ENCODE measurements around the gene RTL1.

The RTL1 gene

DNA sequence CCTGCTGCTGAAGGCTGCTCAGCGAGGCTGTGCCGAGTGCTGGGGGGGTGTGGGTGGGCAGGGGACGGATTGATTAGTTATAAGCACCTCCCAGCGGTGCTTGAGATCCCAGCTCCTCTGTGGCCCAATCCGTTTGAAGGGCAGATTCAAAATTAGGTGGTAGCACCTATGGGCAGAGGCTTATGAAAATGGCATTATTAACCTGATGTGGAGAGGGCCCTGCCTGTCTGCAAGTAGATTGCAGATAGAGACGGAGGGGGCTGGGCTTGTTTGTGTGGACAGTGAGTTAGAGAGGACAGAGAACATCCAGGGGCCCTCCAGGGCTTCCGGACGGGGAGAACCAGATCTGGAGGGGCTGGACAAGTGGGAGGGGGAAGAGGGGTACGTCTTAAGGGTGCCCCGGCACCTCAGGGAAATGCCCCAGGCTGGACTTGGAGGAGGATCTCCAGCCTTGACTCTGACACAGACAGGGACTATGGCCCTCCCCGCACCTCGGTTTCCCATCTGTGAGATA is at the start of gene RTL1:
RTL1 (minus strand) TSS at position 51 of the 514 bp plus-strand sequence. CDS start 18,934 bp downstream, outside the sequence.
- DNase-seq (ENCODE audit: low read depth), result no peak

DNA sequence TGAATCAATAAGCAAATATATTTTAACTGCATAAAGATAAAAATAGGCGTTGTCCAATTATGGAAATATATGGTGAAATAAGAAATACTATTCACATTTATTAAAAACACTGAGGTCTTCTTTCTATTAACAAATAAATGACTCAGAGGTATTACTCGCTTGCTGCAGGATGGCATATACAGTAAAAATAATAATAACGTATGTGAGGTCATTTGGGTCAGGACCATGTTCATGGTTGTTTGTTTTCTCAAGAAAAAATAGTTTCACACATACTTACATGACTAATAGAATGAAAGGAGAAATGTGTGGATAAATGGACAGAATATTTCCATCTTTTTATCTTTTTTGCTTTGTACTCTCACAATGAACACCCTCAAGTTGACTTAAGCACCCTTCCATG is 46.5 kb upstream of the RTL1 start:
- no peak for DNase-seq (ENCODE audit: low read depth)

DNA sequence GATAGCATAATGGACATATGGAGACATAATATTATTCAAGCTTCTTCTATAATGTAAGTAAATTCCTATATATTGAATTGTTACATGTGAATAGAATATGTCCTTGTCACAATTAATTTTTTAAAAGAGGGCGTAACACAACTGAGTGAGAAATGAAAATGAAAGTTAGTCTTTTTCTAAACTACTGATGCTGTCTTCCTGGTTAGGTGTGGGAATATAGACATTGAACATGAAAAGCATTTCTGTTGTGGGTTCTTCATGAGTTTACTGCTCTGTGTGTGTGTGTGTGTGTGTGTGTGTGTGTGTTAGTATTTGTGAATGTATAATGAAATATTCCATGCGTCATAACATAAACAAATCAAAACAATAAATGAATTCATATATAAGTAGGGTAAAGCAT is 40.5 kb upstream of the RTL1 start:
- no peak for DNase-seq (ENCODE audit: low read depth)

DNA sequence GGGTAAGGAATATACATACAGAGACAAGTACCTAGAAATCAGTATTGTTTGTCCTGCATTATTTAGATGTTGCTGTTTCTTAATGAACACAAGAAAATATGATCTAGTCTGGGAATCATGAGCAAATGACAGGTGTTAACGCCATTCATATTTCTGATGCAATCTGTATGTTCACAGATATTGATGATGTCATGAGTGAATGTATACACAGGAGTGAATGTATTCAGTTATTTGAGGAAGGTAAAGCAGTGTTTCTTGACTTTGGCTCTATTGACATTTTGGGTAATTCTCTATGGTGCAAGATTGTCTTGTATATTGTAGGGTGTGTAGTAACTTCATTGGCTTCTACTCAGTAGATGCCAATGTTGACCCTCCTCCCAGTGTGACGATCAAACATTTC is 26.7 kb upstream of the RTL1 start:
- no peak for DNase-seq (ENCODE audit: low read depth)

DNA sequence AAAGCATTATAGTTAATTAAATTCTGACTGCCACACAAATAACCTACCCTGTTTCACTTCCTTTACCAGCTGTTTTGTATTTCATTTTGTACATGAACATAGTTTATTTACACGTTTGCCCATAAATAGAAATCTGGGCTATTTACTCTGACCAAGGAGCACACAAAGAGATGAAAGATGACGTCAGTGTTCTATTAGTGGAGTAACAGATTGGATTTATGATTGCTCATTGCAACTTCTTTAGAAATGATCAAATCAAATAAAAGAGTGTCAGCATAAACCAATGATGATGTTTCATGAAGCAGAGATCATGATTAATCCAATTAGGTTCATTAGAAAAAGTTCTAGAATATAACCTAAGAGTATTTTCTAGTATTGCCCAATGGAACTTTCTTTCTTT is 12.0 kb upstream of the RTL1 start:
- DNase-seq (ENCODE audit: low read depth), result no peak

DNA sequence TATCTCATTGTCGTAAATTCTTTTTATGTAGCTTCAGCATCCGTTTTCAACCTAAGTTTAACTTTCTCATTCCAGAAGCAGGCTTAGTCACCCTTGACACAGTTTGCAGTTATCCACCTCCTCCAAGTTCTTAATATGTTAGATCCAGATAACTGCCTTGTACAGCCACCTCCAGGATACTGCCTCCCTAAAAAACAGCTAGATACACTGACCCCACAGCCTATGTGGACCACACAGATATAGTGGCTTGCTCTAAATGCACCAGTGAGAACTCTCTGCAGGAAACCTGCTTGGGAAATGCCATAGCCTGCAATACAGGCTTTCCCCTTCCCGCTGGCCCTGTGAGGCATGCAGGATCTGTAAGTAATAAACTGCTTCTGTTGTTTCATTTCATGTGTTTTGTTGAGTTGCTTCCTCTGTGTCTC is 11.1 kb upstream of the RTL1 start:
- DNase-seq (ENCODE audit: low read depth), result no peak

DNA sequence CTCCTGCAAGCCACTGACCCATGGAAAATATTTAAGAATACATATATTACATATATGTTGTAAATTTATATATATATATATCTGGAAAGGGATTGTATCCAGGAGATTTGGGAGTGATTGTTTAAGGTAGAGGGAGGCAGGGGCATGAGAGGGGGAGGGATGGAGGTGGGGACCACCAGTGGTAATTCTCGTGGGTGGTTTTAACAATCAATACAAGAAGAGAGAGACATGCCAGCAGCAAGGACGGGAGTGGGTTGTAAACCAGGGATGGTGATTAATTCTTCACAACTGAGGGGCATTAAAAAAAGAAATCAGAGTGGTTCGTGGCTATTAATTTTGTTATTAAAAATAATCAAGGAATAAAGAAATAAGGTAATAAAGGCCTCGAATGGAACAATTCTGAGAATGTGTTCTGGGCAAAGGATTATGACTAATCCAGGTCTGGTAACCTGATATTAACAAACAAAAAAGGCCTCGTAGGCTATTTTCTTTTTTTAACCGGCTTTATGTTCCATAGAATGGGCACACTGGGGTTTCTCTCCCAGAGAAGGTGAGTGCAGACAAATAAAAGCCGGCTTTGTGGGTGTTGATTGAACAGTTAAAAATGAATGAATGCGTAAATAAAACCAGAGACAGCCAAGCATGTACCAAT is 8.3 kb upstream of the RTL1 start:
- DNase-seq (ENCODE audit: low read depth), result no peak

DNA sequence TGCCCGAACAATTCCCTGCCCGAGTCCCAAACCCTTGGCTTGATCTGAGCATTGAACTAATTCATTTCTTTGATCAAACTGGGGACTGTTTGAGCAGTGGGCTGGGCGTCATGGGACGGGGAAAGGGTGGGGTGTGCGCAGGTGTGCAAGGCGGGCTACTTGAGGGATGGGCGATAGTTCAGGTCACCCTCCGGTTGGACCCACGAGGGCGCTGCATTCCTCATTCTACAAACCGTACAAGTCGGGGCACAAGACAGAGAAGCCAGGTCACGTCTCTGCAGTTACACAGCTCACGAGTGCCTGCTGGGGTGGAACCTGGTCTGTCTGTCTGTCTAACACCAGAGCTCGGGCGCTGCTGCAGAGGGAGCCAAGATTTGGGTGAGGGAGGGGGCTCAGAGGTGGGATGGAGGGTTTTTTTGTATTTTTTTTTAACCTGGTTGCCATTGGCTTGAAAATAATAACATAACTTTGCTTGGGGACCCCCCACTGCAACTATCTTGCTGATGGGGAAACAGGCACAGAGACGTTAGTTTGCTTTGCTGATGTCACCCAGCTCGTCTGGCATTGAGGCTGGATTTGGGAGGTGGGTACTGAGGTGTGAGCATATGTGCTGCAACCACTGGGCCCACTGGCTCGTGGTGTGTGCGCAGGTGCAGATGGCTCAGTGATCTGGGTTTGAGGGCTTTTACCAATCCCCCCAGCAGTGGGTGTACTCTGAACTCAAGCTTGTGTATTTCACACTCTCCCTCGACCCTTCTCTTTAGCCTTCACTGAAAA is 7.6 kb upstream of the RTL1 start:
- no peak for DNase-seq (ENCODE audit: low read depth)

DNA sequence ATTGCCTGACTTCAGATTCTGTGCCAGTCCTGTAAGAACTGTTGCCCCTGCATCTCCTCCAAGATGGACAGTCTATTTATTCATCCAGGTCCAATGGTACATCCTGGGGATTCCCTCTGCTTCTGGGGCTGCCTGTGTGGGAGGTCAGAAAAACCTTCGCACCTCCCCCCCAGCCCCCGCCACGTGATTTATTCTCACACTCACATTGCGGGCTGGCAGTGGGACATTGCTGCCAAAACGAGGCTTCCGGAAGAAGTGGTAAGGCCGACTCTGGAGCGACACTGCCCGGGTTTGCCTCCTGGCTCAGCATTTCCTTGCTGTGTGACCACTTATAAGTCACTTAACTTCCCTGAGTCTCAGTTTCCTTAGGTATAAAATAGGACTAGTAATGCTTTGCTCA is 5.9 kb upstream of the RTL1 start:
- no peak for DNase-seq (ENCODE audit: low read depth)

DNA sequence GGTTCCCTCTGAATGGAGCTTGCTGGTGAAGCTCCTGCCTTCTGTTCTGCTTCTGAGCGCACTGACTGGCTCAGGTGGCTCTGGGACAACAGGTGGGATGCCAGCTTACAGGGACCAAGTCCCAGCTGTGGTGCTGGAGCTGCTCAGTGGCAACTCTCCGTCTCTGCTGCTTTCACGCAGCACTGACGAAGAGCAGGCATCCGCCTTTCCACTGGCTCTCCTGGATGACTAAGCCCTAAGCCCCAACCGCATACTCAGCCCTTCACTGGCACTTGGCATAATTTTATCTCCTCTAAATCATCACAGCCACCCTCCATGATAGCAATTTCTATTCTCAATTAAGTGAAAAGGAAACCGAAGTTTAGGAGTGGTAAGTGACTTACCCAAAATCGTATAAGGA is 3.7 kb upstream of the RTL1 start:
- no peak for DNase-seq (ENCODE audit: low read depth)

DNA sequence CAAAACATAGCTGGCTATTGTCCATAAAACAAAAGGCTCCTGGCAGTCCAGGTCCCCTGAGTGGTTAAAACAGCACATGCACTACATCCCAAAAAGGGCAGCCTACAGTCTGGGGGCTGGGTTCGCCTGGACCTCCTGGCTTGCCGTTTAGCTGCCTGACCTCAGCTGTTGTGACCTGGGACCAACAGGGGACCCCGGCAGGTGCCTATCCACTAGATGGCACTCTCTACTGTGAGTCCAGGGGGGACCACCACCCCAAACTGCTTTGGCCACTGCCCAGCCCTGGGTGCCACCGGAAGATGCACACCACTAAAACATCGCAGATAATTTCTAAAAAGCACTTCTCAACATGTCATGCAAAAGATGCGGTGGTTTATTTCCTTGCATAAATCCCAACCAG is 2.9 kb upstream of the RTL1 start:
- DNase-seq (ENCODE audit: low read depth), result no peak

DNA sequence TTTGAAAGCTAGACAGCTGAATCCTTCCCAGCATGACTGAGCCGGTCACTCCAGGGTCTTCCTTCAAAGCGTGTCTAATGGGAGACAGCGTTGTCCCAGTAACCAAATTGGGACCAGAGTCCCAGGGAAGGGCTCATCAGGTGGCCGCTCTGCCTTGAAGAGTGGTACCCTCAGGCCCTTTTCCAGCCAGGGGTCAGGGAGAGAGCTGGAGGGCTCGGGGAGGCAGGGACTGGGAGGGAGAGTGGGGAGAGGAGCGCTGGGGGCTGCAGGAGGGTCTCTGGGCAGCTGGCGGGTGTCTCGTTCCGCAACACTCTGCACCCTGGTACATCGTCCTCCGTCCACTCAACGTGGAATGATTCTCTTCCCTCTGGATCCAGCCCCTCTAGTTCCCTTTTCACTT is 1.6 kb upstream of the RTL1 start:
- no peak for DNase-seq (ENCODE audit: low read depth)

DNA sequence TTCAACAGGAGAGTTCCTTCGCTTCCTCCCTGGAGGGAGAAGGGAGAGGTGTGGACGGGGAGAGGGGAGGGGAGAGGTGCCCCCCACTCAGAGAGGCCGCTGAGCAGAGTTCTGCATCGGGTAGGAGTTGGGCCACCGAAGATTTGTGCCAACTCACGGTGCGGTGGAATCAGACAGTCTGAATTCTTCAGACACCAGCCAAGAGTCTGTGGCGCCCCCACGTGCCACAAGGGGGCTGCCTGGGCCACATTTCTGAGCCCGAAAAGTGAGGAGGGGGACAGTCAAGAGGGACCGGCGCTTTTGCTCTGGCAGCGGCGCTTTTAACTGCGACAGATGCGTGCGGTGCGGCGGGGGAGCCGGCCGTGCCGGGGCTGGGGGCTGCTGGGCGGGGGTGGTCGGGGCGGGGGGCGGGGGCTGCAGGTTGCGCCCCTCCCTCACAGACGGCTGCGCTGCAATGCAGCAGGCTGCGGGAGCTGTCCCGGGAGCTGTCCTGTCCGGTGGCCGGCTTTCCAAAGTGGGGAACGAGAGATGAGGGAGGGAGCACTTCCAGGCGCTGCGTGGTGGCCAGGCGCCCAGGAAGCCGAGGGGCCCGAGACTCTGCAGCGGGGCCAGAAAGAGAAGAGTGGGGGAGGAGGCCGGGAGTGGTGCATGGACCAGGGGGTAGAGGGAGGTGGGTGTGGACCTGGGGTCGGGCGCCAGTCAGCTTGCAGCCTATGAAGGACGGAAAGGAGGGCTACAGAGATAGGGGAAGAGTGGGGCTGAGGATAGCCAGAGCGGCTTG is 975 bp upstream of the RTL1 start:
- no peak for DNase-seq (ENCODE audit: low read depth)

DNA sequence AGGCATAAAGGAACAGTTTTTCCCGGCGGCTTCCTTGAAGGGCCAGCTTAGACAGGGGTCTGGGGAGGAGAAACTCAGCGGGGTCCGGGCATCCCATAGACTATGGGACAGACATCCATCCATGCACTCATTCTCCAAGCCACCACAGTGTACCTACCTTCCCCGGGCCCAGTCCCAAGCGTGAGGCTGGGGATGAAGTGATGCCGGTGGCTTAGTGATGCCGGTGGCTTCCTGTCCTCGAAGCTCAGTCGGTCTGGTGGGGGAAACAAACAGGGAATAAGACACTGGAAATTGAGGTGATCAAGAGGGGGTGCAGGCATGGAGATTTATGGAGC is 421 bp downstream of the RTL1 start:
- no peak for DNase-seq (ENCODE audit: low read depth)

DNA sequence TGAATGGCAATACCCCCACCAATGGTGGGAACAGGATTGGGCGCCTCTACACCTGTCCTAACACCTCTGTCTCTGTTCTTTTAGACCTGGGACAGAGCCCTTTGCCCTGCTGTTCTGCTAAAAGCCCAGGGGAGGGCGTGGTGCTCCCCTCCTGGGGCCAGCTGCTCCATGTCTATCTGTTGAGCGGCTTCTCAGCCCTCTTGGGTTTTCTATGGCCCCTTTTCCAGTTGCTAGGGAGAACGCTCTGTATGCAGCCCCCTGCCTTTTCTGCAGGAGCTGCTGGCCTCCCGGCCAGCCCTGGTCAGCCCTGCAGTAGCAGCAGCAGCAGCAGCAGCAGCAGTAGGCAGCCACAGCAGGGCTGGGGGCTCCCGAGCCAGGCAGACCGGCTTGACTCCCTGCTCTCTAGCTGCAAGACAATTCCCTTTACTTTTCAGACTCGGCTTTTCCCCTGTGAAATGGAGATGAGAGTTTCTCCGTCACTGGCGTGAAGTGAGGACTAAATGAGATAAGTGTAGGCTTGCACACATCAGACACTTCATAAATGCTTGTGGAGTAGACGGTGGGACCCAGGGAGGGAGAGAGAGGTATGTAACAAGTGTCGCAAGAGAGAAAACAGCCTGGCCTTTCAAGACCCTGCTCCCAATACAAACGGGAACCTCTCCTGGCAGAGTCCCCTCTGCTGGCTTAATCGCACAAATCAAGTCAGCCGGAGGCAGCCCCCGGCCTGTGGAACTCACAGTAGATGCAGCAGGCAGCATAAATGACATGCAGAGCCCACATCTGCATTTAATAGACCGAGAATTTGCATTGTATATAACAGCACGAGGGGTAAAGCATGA is 1.0 kb downstream of the RTL1 start:
- no peak for DNase-seq (ENCODE audit: low read depth)

DNA sequence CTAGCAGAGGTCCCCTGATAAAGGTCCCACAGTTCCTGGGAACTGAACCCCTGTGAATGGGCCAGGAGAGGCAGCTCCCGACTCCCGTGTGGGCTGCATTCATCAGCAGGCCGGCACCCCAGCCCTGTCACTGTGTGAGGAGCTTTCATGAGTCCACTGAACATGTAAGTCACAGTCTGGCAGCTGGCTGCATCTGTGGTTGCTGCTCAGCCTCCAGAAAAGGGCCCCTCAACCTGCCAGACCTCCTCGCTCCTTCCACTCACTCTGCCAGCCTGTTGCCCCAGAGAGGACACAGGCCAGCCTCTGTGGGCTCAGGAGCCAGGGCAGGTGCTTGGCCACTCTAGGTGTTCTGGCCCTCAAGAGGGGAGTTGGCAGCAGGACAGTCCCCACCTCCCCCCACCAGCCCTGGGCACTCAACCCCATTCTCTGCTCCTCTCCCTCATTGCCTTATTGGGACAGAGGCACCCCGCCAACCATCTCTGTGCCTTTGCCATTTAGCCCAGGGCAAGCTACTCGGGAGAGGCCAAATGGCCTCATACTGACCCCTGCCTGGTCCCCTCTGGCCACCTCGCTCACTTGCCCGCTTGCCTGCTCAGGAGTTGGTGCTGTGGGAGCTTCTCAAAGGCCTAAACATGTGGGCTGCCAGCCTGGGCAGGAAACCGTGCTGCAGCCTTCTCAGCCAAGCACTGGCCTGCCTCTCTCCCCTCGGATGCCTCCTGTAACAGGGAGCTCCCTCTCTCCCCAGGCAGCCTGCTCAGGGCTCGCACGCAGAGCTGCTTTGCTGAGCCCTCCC is 1.9 kb downstream of the RTL1 start:
- DNase-seq (ENCODE audit: low read depth), result peak; percentile 6

DNA sequence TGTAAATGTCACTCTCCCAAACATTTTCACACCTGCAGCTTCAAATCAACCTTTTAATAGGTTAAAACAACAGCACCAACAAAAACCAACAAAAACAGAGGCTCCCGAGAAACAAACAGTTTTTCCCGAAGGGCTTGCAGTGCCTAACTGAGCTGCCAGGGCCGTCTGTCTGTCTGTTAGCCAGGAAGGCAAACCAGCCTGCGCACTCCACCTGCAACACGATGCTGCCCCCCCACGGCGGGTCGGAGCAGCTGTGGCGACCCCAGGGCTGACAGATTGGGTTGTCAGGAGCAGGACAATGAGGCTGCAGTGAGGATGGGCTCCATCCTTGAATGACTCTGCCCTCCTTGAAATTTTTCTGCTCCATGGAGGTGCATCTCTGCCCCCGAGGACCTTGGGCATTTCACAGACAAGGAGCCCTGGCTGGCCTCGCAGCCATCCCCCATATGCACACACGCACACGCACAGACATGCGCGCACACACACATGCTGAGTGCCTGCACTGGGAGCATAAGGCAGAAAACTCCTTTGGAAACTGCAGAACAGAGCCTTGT is 2.6 kb downstream of the RTL1 start:
- peak; percentile 6 for DNase-seq (ENCODE audit: low read depth)

DNA sequence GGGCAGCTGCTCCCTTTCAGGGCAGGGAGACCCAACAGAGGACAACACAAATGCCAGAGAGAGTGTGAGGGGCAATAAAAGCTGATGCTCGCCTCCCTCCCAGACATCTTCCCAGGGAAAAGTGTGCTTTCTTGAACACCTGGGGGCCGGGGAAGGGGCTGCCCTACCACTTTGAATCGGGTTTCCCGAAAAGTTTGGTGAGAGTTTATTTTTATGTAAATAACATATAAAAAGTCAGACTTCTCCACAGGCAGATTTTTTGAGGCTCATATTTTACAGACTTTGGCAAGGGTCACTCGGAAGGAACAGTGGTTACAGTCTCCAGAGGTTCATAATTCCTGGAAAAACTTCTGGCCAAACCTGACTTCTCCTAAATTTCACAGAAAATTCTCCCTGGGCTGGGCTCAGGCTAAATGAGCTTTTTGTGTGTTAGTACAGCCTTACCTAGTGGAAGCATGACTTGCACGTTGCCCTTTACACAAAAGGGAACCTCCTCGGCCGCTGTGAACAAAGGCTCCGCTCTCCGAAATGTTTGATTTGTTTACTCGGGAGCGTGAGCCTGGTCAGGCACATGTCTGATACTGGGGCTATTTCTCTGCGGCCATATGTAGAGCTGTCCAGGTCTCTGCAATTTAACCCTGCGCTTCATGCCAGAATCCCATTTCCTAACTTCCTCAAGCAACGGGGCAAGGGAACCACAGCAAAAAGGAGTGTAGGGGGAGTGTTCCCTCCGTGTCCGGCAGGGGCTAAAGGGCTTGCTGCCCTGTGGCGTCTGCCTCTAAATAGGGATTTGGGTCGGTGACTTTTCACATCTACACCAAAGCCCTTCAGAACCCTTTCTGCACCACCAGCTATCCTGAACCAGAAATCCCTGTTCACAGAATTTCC is 3.4 kb downstream of the RTL1 start:
- DNase-seq (ENCODE audit: low read depth), result no peak

DNA sequence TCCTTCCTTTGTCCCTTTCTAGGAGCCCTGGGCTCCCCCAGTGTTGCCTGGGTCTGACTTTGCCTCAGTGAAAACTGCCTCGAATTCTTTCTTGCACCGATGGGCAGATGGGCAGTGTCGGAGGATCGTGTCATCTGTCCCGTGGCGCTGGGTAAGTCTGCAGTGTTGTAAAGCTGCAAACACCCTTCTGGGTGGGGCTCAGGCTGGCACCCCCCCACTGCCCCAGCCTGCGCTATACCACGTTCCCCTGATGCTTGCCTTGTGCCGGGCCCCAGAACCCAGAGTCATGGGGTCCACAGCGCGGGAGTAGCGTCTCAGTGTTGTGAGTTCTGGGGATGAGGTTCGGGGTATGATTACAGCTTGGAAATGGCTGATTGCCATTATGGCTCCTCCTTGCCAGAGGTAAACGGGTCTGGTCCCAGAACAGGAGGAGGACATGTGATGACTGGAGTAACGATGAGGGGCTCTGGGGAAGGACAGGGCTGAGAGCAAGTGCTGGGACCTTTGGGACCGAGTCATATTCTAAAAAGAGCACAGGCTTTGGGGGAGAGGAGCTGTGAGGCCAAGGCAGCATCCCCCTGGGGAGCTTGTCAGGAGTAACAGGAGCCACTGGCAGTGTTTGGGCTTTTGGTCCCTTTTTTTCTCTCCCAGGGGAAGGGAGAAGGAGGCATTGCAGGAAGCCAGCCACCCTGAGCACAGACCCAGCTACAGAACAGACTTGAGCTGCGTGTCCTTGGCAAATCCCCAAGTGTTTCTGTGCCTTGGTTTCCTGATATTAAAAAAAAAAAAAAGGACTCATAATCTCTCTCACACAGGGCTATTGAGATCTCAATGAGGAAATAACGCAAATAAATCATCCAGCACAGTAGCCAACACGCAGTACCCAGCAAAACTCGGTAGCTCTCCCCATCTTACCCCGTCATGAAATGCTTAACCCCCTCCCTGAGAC is 4.3 kb downstream of the RTL1 start:
- no peak for DNase-seq (ENCODE audit: low read depth)

Measured in fibroblast of the conjunctiva (primary cell).